HCT116 (cell line): ENCODE data around the gene CBX4.

Experiments
- EGR1 ChIP-seq: IDR thresholded peaks from 2 replicates; pipeline ENCODE4 v1.6.1; 2012; ENCODE audit warnings: low read depth
- EZH2phosphoT487 ChIP-seq: fragments of 200-600 bp; IDR thresholded peaks from 2 replicates; pipeline ENCODE4 v1.6.1; 2018; ENCODE audit warnings: antibody characterized with exemption, borderline replicate concordance
- TF ChIP-seq, protein P1 (sequence below), 3 experiments: fragments of 200-600 bp in 1 of 3; sonication (generic) in 1 of 3; IDR thresholded peaks in 2 of 3; conservative IDR thresholded peaks in 1 of 3; 2 replicates each; pipeline ENCODE4 v1.5.1; 2012 to 2017; ENCODE audit warnings: low read depth in 2 of 3, low read length in 2 of 3, antibody characterized with exemption in 1 of 3, borderline replicate concordance in 1 of 3, control low read depth in 1 of 3, mild to moderate bottlenecking in 1 of 3, mixed read lengths in 1 of 3, mixed run types in 1 of 3, moderate library complexity in 1 of 3; ENCODE audit not compliant: insufficient read depth in 1 of 3

DNA sequence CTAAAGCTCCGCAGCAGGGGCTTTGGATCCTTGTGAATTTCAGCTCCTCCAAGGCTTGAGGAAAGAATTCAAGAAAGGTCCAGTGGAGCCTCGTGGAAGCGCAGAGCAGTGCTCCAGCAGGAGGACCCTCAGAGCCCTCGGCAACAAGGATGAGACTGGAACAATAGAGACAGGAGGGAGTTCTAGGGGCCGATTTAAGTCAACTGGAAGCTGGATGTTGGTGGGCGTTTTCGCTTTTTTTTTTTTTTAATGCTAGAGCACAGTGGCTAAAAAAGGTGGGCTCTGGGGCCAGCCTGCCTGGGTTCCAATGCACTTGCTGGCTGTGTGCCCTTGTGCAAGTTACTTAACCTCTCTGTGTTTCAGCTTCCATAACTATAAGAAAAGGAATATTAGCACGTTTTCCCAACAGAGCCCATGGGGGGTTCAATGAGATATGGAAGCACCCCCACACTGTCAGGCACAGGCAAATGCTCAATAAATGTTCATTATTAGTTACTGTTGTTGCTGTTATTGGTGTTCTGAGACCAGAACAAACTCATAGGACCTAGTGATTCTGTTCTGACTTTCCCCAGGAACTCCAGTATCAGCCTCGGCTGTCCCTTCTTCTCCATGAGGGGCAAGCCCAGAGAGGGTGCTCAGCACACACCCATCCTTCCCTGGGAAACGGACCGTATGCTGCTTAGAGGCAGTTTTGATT, 37.1 kb downstream of the CBX4 start:
- TF ChIP-seq, protein P1, sequence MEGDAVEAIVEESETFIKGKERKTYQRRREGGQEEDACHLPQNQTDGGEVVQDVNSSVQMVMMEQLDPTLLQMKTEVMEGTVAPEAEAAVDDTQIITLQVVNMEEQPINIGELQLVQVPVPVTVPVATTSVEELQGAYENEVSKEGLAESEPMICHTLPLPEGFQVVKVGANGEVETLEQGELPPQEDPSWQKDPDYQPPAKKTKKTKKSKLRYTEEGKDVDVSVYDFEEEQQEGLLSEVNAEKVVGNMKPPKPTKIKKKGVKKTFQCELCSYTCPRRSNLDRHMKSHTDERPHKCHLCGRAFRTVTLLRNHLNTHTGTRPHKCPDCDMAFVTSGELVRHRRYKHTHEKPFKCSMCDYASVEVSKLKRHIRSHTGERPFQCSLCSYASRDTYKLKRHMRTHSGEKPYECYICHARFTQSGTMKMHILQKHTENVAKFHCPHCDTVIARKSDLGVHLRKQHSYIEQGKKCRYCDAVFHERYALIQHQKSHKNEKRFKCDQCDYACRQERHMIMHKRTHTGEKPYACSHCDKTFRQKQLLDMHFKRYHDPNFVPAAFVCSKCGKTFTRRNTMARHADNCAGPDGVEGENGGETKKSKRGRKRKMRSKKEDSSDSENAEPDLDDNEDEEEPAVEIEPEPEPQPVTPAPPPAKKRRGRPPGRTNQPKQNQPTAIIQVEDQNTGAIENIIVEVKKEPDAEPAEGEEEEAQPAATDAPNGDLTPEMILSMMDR (IDR thresholded peaks at IDR 0.05 in 2 of 3, conservative IDR thresholded peaks at IDR 0.05 in 1 of 3; ENCODE audit: borderline replicate concordance in 1 of 3, insufficient read depth in 1 of 3, low read depth in 2 of 3, low read length in 2 of 3) = no peak
- TF ChIP-seq EGR1 (no peak), EZH2phosphoT487 (no peak)
